GM13977 (cell line): Measurements from ENCODE around the gene TM7SF2.
"Not testable (repeated sequence)": the region's sequence is repeated elsewhere in the genome, so short reads cannot be mapped to it uniquely, and the experiment has no call there.

Experiments
- DNase-seq: peaks from one replicate; pipeline ENCODE4 v3.0.0; 2012; ENCODE audit warnings: low spot score
- in situ Hi-C: fragments of 300-500 bp; cut with MboI; formaldehyde crosslinking; loops from one replicate; pipeline ENCODE4 v1.12.0; 2022; ENCODE audit warnings: low sequenced_read_pairs, low pct_unique_long_range_greater_than_20kb, mixed read lengths, inconsistent platforms; ENCODE audit not compliant: unreplicated experiment
- TF ChIP-seq, protein P1 (sequence below): IDR thresholded peaks from 2 replicates; pipeline ENCODE4 v1.5.1; 2012; ENCODE audit warnings: mild to moderate bottlenecking, control low read depth; ENCODE audit not compliant: insufficient read depth; ENCODE audit errors: extremely low read depth, missing control alignments

Gene TM7SF2

GRCh38 chr11:65117206-65118096 lies 5.8 kb downstream of the TM7SF2 start, which contains the start of gene ZNHIT2:
ZNHIT2 (minus strand) TSS chr11:65117701; CDS start chr11:65117653, 48 bp downstream.
- in situ Hi-C loops, result no loop called here
- DNase-seq, result peak; percentile 94
- TF ChIP-seq, protein P1, sequence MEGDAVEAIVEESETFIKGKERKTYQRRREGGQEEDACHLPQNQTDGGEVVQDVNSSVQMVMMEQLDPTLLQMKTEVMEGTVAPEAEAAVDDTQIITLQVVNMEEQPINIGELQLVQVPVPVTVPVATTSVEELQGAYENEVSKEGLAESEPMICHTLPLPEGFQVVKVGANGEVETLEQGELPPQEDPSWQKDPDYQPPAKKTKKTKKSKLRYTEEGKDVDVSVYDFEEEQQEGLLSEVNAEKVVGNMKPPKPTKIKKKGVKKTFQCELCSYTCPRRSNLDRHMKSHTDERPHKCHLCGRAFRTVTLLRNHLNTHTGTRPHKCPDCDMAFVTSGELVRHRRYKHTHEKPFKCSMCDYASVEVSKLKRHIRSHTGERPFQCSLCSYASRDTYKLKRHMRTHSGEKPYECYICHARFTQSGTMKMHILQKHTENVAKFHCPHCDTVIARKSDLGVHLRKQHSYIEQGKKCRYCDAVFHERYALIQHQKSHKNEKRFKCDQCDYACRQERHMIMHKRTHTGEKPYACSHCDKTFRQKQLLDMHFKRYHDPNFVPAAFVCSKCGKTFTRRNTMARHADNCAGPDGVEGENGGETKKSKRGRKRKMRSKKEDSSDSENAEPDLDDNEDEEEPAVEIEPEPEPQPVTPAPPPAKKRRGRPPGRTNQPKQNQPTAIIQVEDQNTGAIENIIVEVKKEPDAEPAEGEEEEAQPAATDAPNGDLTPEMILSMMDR, result peak; percentile 64

- DNase-seq, result no peak
- TF ChIP-seq, protein P1, result no peak
- in situ Hi-C loops, result no loop called here
Observed at GRCh38 chr11:65118097-65118837, 6.6 kb downstream of the TM7SF2 start.

DNA sequence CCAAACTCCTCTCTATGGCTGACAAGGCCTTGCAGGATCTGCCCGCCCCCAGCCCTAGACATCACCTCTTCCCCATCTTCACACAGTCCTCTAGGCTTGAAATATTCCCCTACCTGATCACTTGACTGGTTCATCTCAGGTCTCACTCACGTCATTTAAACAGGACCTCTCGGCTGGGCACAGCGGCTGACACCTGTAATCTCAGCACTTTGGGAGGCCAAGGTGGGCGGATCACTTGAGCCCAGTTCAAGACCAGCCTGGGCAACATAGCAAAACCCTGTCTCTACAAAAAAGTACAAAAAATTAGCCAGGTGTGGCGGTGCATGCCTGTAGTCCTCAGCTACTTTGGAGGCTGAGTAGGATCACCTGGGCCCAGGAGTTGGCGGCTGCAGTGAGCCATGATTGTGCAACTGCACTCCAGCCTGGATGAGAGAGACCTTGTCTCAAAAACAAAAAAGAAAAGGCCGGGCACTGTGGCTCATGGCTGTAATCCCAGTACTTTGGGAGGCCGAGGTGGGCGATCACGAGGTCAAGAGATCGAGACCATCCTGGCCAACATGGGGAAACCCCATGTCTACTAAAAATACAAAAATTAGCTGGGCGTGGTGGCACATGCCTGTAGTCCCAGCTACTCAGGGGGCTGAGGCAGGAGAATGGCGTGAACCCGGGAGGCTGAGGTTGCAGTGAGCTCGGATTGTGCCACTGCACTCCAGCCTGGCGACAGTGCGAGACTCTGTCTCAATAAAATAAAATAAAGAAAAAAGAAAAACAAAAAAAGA lies 7.4 kb downstream of the TM7SF2 start:
- DNase-seq, in situ Hi-C loops: not testable (repeated sequence)

DNA sequence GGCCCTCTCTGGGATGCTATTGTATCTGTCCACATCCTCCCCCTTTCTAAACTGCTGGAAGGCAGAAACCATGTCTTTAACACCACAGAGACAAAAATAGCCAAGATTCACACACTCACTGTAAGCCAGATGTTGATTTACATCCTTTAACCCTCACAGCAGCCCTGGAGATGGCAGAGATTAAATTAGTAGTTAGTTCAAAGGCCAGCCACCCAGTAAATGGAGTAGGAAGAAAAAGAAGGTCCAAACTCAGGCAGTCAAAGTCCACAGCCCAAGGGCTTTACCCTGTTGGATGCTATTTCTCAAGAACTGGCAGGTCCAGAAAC lies 8.0 kb downstream of the TM7SF2 start:
- no peak for DNase-seq
- in situ Hi-C loops, result no loop called here
- TF ChIP-seq, protein P1, result no peak

DNA sequence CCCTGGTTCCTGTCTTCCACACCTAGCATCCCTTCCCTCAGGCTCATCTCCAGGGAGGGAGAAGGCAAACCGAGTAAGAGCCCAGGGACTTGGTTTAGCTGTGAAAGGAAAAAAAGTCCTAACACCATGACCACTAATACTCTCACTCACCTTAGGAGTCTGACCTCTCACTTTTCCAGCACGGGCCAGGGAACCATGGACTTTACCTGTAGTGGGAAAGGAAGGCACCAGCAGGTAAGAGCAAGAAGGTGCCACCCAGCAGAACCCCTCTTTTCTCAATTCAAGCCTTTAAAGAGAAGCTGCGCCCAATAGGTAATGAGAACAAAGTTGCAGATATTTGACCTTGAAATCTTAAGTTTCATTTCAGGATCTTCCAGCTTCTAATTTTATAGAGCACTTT lies 9.2 kb downstream of the TM7SF2 start:
- TF ChIP-seq, protein P1, result no peak
- DNase-seq, result no peak
- in situ Hi-C loops, result no loop called here

DNA sequence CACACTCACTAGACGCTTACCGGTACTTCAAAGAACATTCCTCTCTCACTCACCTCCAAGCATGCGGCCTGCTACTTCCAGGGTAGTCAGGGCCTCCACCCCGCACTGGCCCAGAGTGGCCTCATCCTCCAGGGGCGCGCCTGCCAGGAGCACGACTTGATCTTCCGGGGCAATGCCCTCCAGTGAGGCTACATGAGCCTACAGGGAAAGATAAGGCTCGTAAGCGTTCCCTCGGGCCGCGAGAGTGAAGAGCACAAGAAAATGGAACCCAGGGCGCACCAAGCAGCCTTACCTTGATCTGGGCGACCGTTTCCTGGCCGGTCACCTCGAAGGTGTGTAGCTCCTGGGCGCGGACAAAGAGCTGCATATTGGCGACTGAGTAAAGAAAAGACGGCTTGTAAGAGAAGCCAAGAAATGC lies 9.8 kb downstream of the TM7SF2 start:
- DNase-seq, result no peak
- in situ Hi-C loops, result no loop called here
- TF ChIP-seq, protein P1, result no peak
